ENCODE results near the gene ZNF343. TPM values are rescaled to one million over a fixed set of nuclear protein-coding genes. Genes with fewer than 3 reads are reported as not detected.

Gene ZNF343
- total and polyA plus RNA-seq, 2 of the 8 experiments (the other 6 are each of a cell fraction or from before 2014, with no cell fraction given) = 1.8 to 5.0 TPM

DNA sequence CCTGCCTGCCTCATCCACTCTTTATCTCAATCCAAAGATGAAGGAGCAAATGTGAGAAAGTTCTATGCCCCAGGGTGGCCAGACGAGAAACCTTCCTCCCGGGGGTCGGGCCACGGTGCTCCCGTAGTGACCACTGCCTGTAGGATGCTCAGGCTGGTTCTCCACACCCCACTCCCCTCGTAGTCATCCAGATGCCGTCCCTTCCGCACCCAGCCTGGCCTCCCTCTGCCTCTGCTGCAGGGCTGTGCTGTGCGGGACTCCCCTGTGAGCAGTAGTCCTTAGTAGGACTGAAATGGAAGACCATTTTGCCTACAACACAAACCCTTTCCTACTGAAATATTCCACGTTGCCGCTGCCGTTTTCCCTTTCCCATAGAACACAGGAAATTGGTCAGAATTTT lies 29.6 kb upstream of the ZNF343 start:
- Histone ChIP-seq H4K91ac (replicated peaks; ENCODE audit: insufficient read length, low read length) (no peak overlapping the region), H2BK12ac (ENCODE audit: low read depth, low read length) (no peak overlapping the region), H2BK5ac (ENCODE audit: low read depth, low read length) (no peak overlapping the region), H4K20me1 (replicated peaks in 1 of 2; ENCODE audit: control insufficient read depth in 1 of 2, insufficient read depth in 2 of 2, low read length in 2 of 2) (no peaks in the 10 kb centered on the region), H4K5ac (ENCODE audit: insufficient read length, low read depth, low read length) (no peak overlapping the region), H3K27me3 (replicated peaks in 1 of 4; ENCODE audit: control insufficient read depth in 3 of 4, extremely low read depth in 1 of 4, insufficient read depth in 3 of 4, low read length in 3 of 4) (peaks cover 0 to 3% (median under 1%) of the 10 kb centered on the region in 4 experiments; a peak in 3 of 7 replicates), H3K79me2 (ENCODE audit: control insufficient read depth in 1 of 2, insufficient read depth in 2 of 2, low read length in 2 of 2) (no peaks in the 10 kb centered on the region), H3K23me2 (ENCODE audit: low read depth, low read length) (no peaks in the 10 kb centered on the region), H3K56ac (replicated peaks; ENCODE audit: insufficient read length, low read depth, low read length) (no peak overlapping the region), H3K4ac (replicated peaks; ENCODE audit: insufficient read length, low read depth, low read length) (no peak overlapping the region), H3K14ac (ENCODE audit: insufficient read length) (no peak overlapping the region), H2BK15ac (ENCODE audit: low read length) (no peak overlapping the region), H3K27ac (ENCODE audit: low read depth, low read length) (no peak overlapping the region), H2AK5ac (ENCODE audit: low read depth, low read length) (no peak overlapping the region), H4K8ac (ENCODE audit: extremely low read depth, insufficient read depth, low read length) (no peak overlapping the region), H2AFZ (ENCODE audit: low read length) (no peak overlapping the region), H2BK20ac (ENCODE audit: low read length) (no peak overlapping the region), H3K23ac (ENCODE audit: insufficient read length) (no peak overlapping the region), H3K36me3 (ENCODE audit: control insufficient read depth in 2 of 4, insufficient read depth in 4 of 4, low read length in 3 of 4) (no peaks in the 10 kb centered on the region), H3K4me3 (ENCODE audit: extremely low read depth in 1 of 4, insufficient read depth in 2 of 4, low read depth in 3 of 4, low read length in 4 of 4) (no peak overlapping the region), H2BK120ac (replicated peaks; ENCODE audit: low read depth, low read length) (no peak overlapping the region), H3K4me1 (replicated peaks in 1 of 4; ENCODE audit: control insufficient read depth in 3 of 4, insufficient read depth in 4 of 4, low read length in 3 of 4) (peaks cover 0 to 9% (median 0%) of the 10 kb centered on the region in 4 experiments; a peak in 2 of 7 replicates), H3K9me3 (ENCODE audit: insufficient read depth in 2 of 2, low read depth in 1 of 2, low read length in 1 of 2) (no peaks in the 10 kb centered on the region), H3K79me1 (ENCODE audit: low read depth, low read length) (no peaks in the 10 kb centered on the region), H3K4me2 (ENCODE audit: insufficient read depth in 1 of 2, low read depth in 2 of 2, low read length in 2 of 2) (no peak overlapping the region), H3K18ac (ENCODE audit: extremely low read depth, low read length) (no peak overlapping the region), H3K9ac (replicated peaks in 1 of 4; ENCODE audit: extremely low read depth in 1 of 4, low read depth in 3 of 4, low read length in 3 of 4) (no peak overlapping the region)
- FAIRE-seq (no peak), DNase-seq (ENCODE audit: low read depth in 1 of 2, low spot score in 2 of 2) (no peak)
- ChIA-PET CTCF (ENCODE audit: partially characterized antibody) (interaction anchor here (1.1 to 6.1 kb wide), 3 partner anchors 10 to 109 kb away, joined by 3 to 35 read pairs (median 3); no protein-coding TSS in a partner anchor), POLR2A (ENCODE audit: partially characterized antibody) (interaction anchor here (1.2 to 2.2 kb wide), 2 partner anchors 8 to 115 kb away, joined by 3 to 4 read pairs; no protein-coding TSS in a partner anchor)
- WGBS, 2 experiments (ENCODE audit: extremely low coverage in 1 of 2, insufficient coverage in 1 of 2, insufficient read length in 1 of 2, insufficient replicate concordance in 2 of 2, low coverage in 1 of 2, low lambda C conversion rate in 2 of 2, missing lambda C conversion rate in 1 of 2) = 82% methylated on average over 12 of the region's 12 CpGs; no CpG with 5 or more reads in 1 of the 2 experiments
- TF ChIP-seq BRCA1 (IDR thresholded peaks at IDR 0.05; ENCODE audit: low read depth, low read length) = no peak
- TF ChIP-seq SP4 (IDR thresholded peaks at IDR 0.05; ENCODE audit: low read length) = no peak
- no peak for TF ChIP-seq YY1 (IDR thresholded peaks at IDR 0.05; ENCODE audit: low read depth, low read length)
- TF ChIP-seq, protein P1, sequence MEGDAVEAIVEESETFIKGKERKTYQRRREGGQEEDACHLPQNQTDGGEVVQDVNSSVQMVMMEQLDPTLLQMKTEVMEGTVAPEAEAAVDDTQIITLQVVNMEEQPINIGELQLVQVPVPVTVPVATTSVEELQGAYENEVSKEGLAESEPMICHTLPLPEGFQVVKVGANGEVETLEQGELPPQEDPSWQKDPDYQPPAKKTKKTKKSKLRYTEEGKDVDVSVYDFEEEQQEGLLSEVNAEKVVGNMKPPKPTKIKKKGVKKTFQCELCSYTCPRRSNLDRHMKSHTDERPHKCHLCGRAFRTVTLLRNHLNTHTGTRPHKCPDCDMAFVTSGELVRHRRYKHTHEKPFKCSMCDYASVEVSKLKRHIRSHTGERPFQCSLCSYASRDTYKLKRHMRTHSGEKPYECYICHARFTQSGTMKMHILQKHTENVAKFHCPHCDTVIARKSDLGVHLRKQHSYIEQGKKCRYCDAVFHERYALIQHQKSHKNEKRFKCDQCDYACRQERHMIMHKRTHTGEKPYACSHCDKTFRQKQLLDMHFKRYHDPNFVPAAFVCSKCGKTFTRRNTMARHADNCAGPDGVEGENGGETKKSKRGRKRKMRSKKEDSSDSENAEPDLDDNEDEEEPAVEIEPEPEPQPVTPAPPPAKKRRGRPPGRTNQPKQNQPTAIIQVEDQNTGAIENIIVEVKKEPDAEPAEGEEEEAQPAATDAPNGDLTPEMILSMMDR (IDR thresholded peaks at IDR 0.05; ENCODE audit: control extremely low read depth in 1 of 3, insufficient read depth in 1 of 3, low read depth in 1 of 3, low read length in 3 of 3) = no peak
- TF ChIP-seq SP2 (IDR thresholded peaks at IDR 0.05; ENCODE audit: low read length) = no peak
- TF ChIP-seq ASH2L (IDR thresholded peaks at IDR 0.05; ENCODE audit: low read length) = no peak
- no peak for TF ChIP-seq SIN3A (conservative IDR thresholded peaks at IDR 0.05 in 1 of 2, IDR thresholded peaks at IDR 0.05 in 1 of 2; ENCODE audit: low read depth in 1 of 2, low read length in 2 of 2)
- TF ChIP-seq CEBPB (IDR thresholded peaks at IDR 0.05; ENCODE audit: low read depth, low read length) = no peak
- TF ChIP-seq SUZ12 (IDR thresholded peaks at IDR 0.05; ENCODE audit: low read length) = no peak
- TF ChIP-seq POLR2AphosphoS5 (IDR thresholded peaks at IDR 0.05; ENCODE audit: low read depth, low read length) = no peak
- no peak for TF ChIP-seq BCL11A (IDR thresholded peaks at IDR 0.05; ENCODE audit: low read depth in 2 of 2, low read length in 2 of 2)
- TF ChIP-seq BACH1 (IDR thresholded peaks at IDR 0.05; ENCODE audit: low read length) = no peak
- TF ChIP-seq HDAC6 (IDR thresholded peaks at IDR 0.05; ENCODE audit: low read depth, low read length) = no peak

All from H1 (cell line).